Measurements from ENCODE around the gene PHF20.
"Not testable (repeated sequence)": the region's sequence is repeated elsewhere in the genome, so short reads cannot be mapped to it uniquely, and the experiment has no call there.

Gene PHF20

GRCh38 chr20:35877611-35878010 lies 105.8 kb downstream of the PHF20 start:
- H3K27ac ChIP-seq (ENCODE audit: low read depth, low read length) = no peak overlapping the region
- peaks cover 3% of the 10 kb centered on the region for H3K79me2 ChIP-seq (ENCODE audit: control insufficient read depth, insufficient read depth, low read length, poor library complexity)
- no peak overlapping the region for H4K91ac ChIP-seq (ENCODE audit: low read depth, low read length)
- no peak overlapping the region for H3K18ac ChIP-seq (ENCODE audit: low read length)
- no peak overlapping the region for H4K12ac ChIP-seq (ENCODE audit: low read depth, low read length)
- peaks cover 6 to 7% of the 10 kb centered on the region in 2 experiments for H3K4me1 ChIP-seq (ENCODE audit: control insufficient read depth in 1 of 2, insufficient read depth in 2 of 2, low read length in 2 of 2)
- H2BK12ac ChIP-seq (ENCODE audit: low read length) = no peak overlapping the region
- H4K8ac ChIP-seq (ENCODE audit: low read depth, low read length) = no peak overlapping the region
- H3K4me3 ChIP-seq (ENCODE audit: low read depth, low read length) = no peak overlapping the region
- peaks cover 6% of the 10 kb centered on the region for H3K79me1 ChIP-seq (ENCODE audit: low read length)
- no peaks in the 10 kb centered on the region for H3K9me3 ChIP-seq (ENCODE audit: insufficient read depth, low read depth, low read length)
- no peak overlapping the region for H3K23ac ChIP-seq (ENCODE audit: low read length)
- WGBS (ENCODE audit: extremely low coverage, insufficient coverage, insufficient read length) = no CpG with 5 or more reads among the region's 2 CpGs
- H2AK5ac ChIP-seq (ENCODE audit: low read length) = no peak overlapping the region
- no peak overlapping the region for H2BK120ac ChIP-seq (ENCODE audit: insufficient read depth, low read length, poor library complexity)
- H3K4me2 ChIP-seq (ENCODE audit: low read length) = no peak overlapping the region
- peaks cover 0 to 2% of the 10 kb centered on the region in 2 experiments for H3K36me3 ChIP-seq (ENCODE audit: control insufficient read depth in 1 of 2, insufficient read depth in 2 of 2, low read length in 2 of 2)
- no peak overlapping the region for H3K14ac ChIP-seq (ENCODE audit: low read length)
- DNase-seq = no peak
- no peak overlapping the region for H3K4ac ChIP-seq (ENCODE audit: low read depth, low read length)
- no peak overlapping the region for H3K9ac ChIP-seq (ENCODE audit: low read length)
- H2BK5ac ChIP-seq (ENCODE audit: low read depth, low read length, poor library complexity) = no peak overlapping the region
- no peak overlapping the region for H2AFZ ChIP-seq (ENCODE audit: insufficient read depth, low read length, poor library complexity)
- H3K27me3 ChIP-seq (ENCODE audit: insufficient read depth, low read length) = no peaks in the 10 kb centered on the region

DNA sequence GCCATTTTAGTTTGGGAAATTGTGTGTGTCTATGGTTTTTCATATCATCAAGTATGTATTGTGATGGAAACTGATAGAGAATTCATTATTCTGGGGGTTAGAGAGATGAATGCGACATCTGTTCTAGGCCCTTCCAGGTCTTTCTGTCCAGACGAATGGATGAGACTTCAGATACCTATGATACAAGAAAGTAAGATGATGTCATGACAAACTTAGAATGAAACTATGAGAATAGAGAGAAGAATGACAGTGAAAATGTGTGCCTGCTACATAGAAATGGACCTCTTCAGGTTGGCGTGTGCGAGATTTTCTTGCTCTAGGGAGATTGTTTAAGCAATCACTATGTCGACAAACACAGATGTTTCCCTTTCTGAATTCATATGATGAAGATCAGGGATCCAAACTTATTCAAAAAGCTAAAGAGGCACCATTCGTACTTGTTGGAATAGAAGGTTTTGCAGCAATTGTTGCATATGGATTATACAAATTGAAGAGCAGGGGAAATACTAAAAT lies 106.4 kb downstream of the PHF20 start:
- no peak overlapping the region for H3K4me3 ChIP-seq (ENCODE audit: low read depth, low read length)
- no peak overlapping the region for H2BK120ac ChIP-seq (ENCODE audit: insufficient read depth, low read length, poor library complexity)
- H4K8ac ChIP-seq (ENCODE audit: low read depth, low read length) = no peak overlapping the region
- H3K9ac ChIP-seq (ENCODE audit: low read length) = no peak overlapping the region
- peaks cover 3% of the 10 kb centered on the region for H3K79me2 ChIP-seq (ENCODE audit: control insufficient read depth, insufficient read depth, low read length, poor library complexity)
- no peak overlapping the region for H2BK5ac ChIP-seq (ENCODE audit: low read depth, low read length, poor library complexity)
- no peaks in the 10 kb centered on the region for H3K27me3 ChIP-seq (ENCODE audit: insufficient read depth, low read length)
- peaks cover 6 to 7% of the 10 kb centered on the region in 2 experiments for H3K4me1 ChIP-seq (ENCODE audit: control insufficient read depth in 1 of 2, insufficient read depth in 2 of 2, low read length in 2 of 2)
- no peak overlapping the region for H3K4ac ChIP-seq (ENCODE audit: low read depth, low read length)
- no peak overlapping the region for H3K4me2 ChIP-seq (ENCODE audit: low read length)
- no peak overlapping the region for H3K14ac ChIP-seq (ENCODE audit: low read length)
- H3K18ac ChIP-seq (ENCODE audit: low read length) = no peak overlapping the region
- no peak overlapping the region for H3K27ac ChIP-seq (ENCODE audit: low read depth, low read length)
- H3K9me3 ChIP-seq (ENCODE audit: insufficient read depth, low read depth, low read length) = no peaks in the 10 kb centered on the region
- H2BK12ac ChIP-seq (ENCODE audit: low read length) = no peak overlapping the region
- DNase-seq = no peak
- H4K12ac ChIP-seq (ENCODE audit: low read depth, low read length) = no peak overlapping the region
- H4K91ac ChIP-seq (ENCODE audit: low read depth, low read length) = no peak overlapping the region
- H3K23ac ChIP-seq (ENCODE audit: low read length) = no peak overlapping the region
- H2AFZ ChIP-seq (ENCODE audit: insufficient read depth, low read length, poor library complexity) = no peak overlapping the region
- peaks cover 6% of the 10 kb centered on the region for H3K79me1 ChIP-seq (ENCODE audit: low read length)
- peaks cover 0 to 2% of the 10 kb centered on the region in 2 experiments for H3K36me3 ChIP-seq (ENCODE audit: control insufficient read depth in 1 of 2, insufficient read depth in 2 of 2, low read length in 2 of 2)
- no peak overlapping the region for H2AK5ac ChIP-seq (ENCODE audit: low read length)
- no CpG with 5 or more reads among the region's 6 CpGs for WGBS (ENCODE audit: extremely low coverage, insufficient coverage, insufficient read length)

GRCh38 chr20:35881676-35882075 lies 109.9 kb downstream of the PHF20 start:
- Histone ChIP-seq H3K4me1 (ENCODE audit: control insufficient read depth in 1 of 2, insufficient read depth in 2 of 2, low read length in 2 of 2) (peaks cover 3 to 9% of the 10 kb centered on the region in 2 experiments), H3K36me3 (ENCODE audit: control insufficient read depth in 1 of 2, insufficient read depth in 2 of 2, low read length in 2 of 2) (peaks cover 0 to 2% of the 10 kb centered on the region in 2 experiments), H3K79me1 (ENCODE audit: low read length) (peaks cover 3% of the 10 kb centered on the region), H2AFZ (ENCODE audit: insufficient read depth, low read length, poor library complexity) (no peak overlapping the region), H4K91ac (ENCODE audit: low read depth, low read length) (no peak overlapping the region), H3K14ac (ENCODE audit: low read length) (no peak overlapping the region), H3K4me3 (ENCODE audit: low read depth, low read length) (no peak overlapping the region), H2BK12ac (ENCODE audit: low read length) (no peak overlapping the region), H3K4ac (ENCODE audit: low read depth, low read length) (no peak overlapping the region), H4K8ac (ENCODE audit: low read depth, low read length) (no peak overlapping the region), H3K9me3 (ENCODE audit: insufficient read depth, low read depth, low read length) (no peaks in the 10 kb centered on the region), H3K18ac (ENCODE audit: low read length) (peak overlapping the region; percentile 59), H2BK5ac (ENCODE audit: low read depth, low read length, poor library complexity) (no peak overlapping the region), H3K79me2 (ENCODE audit: control insufficient read depth, insufficient read depth, low read length, poor library complexity) (no peaks in the 10 kb centered on the region), H2BK120ac (ENCODE audit: insufficient read depth, low read length, poor library complexity) (no peak overlapping the region), H3K27ac (ENCODE audit: low read depth, low read length) (no peak overlapping the region), H4K12ac (ENCODE audit: low read depth, low read length) (no peak overlapping the region), H3K27me3 (ENCODE audit: insufficient read depth, low read length) (no peaks in the 10 kb centered on the region), H3K9ac (ENCODE audit: low read length) (no peak overlapping the region), H3K23ac (ENCODE audit: low read length) (no peak overlapping the region), H2AK5ac (ENCODE audit: low read length) (no peak overlapping the region), H3K4me2 (ENCODE audit: low read length) (no peak overlapping the region)
- peak; percentile 30 to 43 for DNase-seq
- no CpG with 5 or more reads among the region's 1 CpG for WGBS (ENCODE audit: extremely low coverage, insufficient coverage, insufficient read length)

DNA sequence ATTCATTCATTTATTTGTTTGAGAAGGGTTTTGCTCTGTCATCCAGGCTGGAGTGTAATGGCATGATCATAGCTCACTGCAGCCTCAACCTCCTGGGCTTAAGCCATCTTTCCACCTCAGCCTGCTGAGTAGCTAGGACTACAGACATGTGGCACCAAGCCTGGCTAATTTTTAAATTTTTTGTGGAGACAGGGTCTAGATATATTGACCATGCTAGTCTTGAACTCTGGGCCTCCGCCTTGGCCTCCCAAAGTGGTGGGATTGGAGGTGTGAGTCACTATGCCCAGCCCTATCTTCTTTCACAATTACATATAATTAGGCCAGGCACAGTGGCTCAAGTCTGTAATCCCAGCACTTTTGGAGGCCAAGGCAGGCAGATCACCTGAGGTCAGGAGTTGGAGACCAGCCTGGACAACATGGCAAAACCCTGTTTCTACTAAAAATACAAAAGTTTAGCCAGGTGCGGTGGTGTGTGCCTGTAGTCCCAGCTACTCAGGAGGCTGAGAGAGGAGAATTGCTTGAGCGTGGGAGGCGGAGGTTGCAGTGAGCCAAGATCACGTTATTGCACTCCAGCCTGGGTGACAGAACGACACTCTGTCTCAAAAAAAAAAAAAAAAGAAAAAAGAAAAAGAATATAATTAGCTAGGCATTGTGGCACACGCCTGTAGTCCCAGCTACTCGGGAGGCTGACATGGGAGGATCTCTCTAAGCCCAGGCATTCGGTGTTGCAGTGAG lies 110.8 kb downstream of the PHF20 start:
- H3K4me2 ChIP-seq (ENCODE audit: low read length); H2AFZ ChIP-seq (ENCODE audit: insufficient read depth, low read length, poor library complexity); H4K12ac ChIP-seq (ENCODE audit: low read depth, low read length); H3K23ac ChIP-seq (ENCODE audit: low read length); H3K14ac ChIP-seq (ENCODE audit: low read length); H2BK5ac ChIP-seq (ENCODE audit: low read depth, low read length, poor library complexity); H2BK120ac ChIP-seq (ENCODE audit: insufficient read depth, low read length, poor library complexity); H3K27ac ChIP-seq (ENCODE audit: low read depth, low read length); H3K18ac ChIP-seq (ENCODE audit: low read length); H4K8ac ChIP-seq (ENCODE audit: low read depth, low read length); H2BK12ac ChIP-seq (ENCODE audit: low read length); H3K9ac ChIP-seq (ENCODE audit: low read length); H3K9me3 ChIP-seq (ENCODE audit: insufficient read depth, low read depth, low read length); H3K4ac ChIP-seq (ENCODE audit: low read depth, low read length); H3K36me3 ChIP-seq (ENCODE audit: control insufficient read depth in 1 of 2, insufficient read depth in 2 of 2, low read length in 2 of 2); H3K4me3 ChIP-seq (ENCODE audit: low read depth, low read length); DNase-seq; H3K27me3 ChIP-seq (ENCODE audit: insufficient read depth, low read length); H4K91ac ChIP-seq (ENCODE audit: low read depth, low read length); H3K79me2 ChIP-seq (ENCODE audit: control insufficient read depth, insufficient read depth, low read length, poor library complexity); H3K79me1 ChIP-seq (ENCODE audit: low read length); H2AK5ac ChIP-seq (ENCODE audit: low read length): not testable (repeated sequence)
- peaks cover 3 to 11% of the 10 kb centered on the region in 2 experiments for H3K4me1 ChIP-seq (ENCODE audit: control insufficient read depth in 1 of 2, insufficient read depth in 2 of 2, low read length in 2 of 2)
- WGBS (ENCODE audit: extremely low coverage, insufficient coverage, insufficient read length) = no CpG with 5 or more reads among the region's 9 CpGs
